ENCODE data around the gene ADGRF1. TPM values are rescaled to one million over a fixed set of nuclear protein-coding genes. Genes with fewer than 3 reads are reported as not detected.
"Not testable (repeated sequence)": the region's sequence is repeated elsewhere in the genome, so short reads cannot be mapped to it uniquely, and the experiment has no call there.

Gene ADGRF1
- total and polyA plus RNA-seq, 2 donors (not counting 3 experiments of a cell fraction or from before 2014, with no cell fraction given), result not detected

DNA sequence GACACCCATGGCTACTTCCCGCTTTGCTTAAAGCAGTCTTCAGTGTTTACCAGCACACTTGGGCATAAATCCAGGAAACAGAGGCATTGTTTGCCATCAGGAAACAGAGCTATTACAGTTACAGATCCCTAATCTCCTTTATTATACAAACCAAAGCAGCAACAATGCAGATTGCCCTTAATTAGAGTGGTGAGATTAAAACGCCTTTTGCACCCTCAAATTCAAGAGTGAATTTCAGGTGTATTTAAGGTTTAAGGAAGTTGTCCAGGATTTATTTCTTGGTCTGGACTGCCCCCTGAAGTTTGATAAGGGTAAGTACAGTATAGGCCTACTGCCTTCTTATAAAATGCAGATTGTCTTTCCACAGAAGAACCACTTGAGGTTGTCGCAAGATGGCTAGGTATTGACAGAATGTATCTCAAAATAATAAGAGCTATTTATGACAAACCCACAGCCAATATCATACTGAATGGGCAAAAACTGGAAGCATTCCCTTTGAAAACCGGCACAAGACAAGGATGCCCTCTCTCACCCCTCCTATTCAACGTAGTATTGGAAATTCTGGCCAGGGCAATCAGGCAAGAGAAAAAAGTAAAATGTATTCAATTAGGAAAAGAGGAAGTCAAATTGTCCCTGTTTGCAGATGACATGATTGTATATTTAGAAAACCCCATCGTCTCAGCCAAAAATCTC is 51.2 kb downstream of the ADGRF1 start:
- peak overlapping the region; percentile 61 for H3K9ac ChIP-seq (replicated peaks; ENCODE audit: extremely low read depth, insufficient read depth, low read length)
- H3K36me3 ChIP-seq (ENCODE audit: control insufficient read depth in 2 of 2, extremely low read depth in 1 of 2, insufficient read depth in 2 of 2, low read length in 2 of 2); H3K27me3 ChIP-seq (ENCODE audit: control insufficient read depth in 2 of 2, insufficient read depth in 2 of 2, low read length in 2 of 2); dilution Hi-C loops (cut with MboI; ENCODE audit: extremely low pct_ligation_motif_present, low sequenced_read_pairs); H3K9me1 ChIP-seq (replicated peaks; ENCODE audit: control insufficient read depth, extremely low read depth, insufficient read depth, low read length); H3K4me3 ChIP-seq (replicated peaks in 1 of 3; ENCODE audit: insufficient read depth in 1 of 3, low read depth in 1 of 3, low read length in 3 of 3); BruUV-seq (replicated peaks); H3K9me3 ChIP-seq (replicated peaks; ENCODE audit: control insufficient read depth, insufficient read depth, low read length); H3K79me2 ChIP-seq (ENCODE audit: control insufficient read depth, insufficient read depth, low read length); FAIRE-seq; H4K20me1 ChIP-seq (replicated peaks; ENCODE audit: control insufficient read depth, extremely low read depth, insufficient read depth, low read length): not testable (repeated sequence)
- ChIA-PET CTCF (interaction anchor here (0.8 to 4.9 kb wide), 21 partner anchors 9 to 901 kb away, joined by 3 to 112 read pairs (median 6); no protein-coding TSS in a partner anchor), POLR2A (interaction anchor here (1.0 to 1.7 kb wide), 2 partner anchors 56 to 142 kb away, joined by 3 to 5 read pairs; no protein-coding TSS in a partner anchor)
- H3K4me1 ChIP-seq (ENCODE audit: control insufficient read depth, extremely low read depth, insufficient read depth, low read length), result peaks cover 44% of the 10 kb centered on the region
- H3K4me2 ChIP-seq (ENCODE audit: insufficient read depth, low read length), result peak overlapping the region; percentile 63
- intact Hi-C loops (cut with micrococcal nuclease), result loop anchor here (1.0 to 2.0 kb wide), 13 partner anchors 43 to 901 kb away; partner anchors contain the start of genes CYP39A1 and SLC25A27
- peak; percentile 58 for TF ChIP-seq GATA2 (IDR thresholded peaks at IDR 0.05; ENCODE audit: insufficient read depth, insufficient read length, low read depth, low read length)
- TF ChIP-seq, protein P1, sequence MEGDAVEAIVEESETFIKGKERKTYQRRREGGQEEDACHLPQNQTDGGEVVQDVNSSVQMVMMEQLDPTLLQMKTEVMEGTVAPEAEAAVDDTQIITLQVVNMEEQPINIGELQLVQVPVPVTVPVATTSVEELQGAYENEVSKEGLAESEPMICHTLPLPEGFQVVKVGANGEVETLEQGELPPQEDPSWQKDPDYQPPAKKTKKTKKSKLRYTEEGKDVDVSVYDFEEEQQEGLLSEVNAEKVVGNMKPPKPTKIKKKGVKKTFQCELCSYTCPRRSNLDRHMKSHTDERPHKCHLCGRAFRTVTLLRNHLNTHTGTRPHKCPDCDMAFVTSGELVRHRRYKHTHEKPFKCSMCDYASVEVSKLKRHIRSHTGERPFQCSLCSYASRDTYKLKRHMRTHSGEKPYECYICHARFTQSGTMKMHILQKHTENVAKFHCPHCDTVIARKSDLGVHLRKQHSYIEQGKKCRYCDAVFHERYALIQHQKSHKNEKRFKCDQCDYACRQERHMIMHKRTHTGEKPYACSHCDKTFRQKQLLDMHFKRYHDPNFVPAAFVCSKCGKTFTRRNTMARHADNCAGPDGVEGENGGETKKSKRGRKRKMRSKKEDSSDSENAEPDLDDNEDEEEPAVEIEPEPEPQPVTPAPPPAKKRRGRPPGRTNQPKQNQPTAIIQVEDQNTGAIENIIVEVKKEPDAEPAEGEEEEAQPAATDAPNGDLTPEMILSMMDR (IDR thresholded peaks at IDR 0.05; ENCODE audit: extremely low read depth in 1 of 2, insufficient read depth in 1 of 2, low read depth in 1 of 2, low read length in 2 of 2), result peak; percentile 31 to 43
- peak overlapping the region; percentile 74 for H2AFZ ChIP-seq (ENCODE audit: low read depth, low read length)
- H3K27ac ChIP-seq (ENCODE audit: insufficient read depth, low read depth, low read length), result peak overlapping the region; percentile 85
- peak; percentile 94 for DNase-seq (ENCODE audit: low read depth, low spot score)
